Measurements from ENCODE around the gene RELT. TPM values are rescaled to one million over a fixed set of nuclear protein-coding genes. Genes with fewer than 3 reads are reported as not detected.
A peak's percentile ranks its signal among the peaks of the same experiment; 100 is the strongest.

Gene RELT
- total RNA-seq, 2 donors from 2014 or later: 139 to 169 TPM

GRCh38 chr11:73401217-73401923 is 25.2 kb downstream of the RELT start:
- H3K36me3 Mint-ChIP-seq (ENCODE audit: low read depth): peaks cover 3% of the 10 kb centered on the region
- peak overlapping the region; percentile 89 for H3K27ac Mint-ChIP-seq

GRCh38 chr11:73401924-73402833 is 26.0 kb downstream of the RELT start:
- DNase-seq: no peak
- Mint-ChIP-seq H3K4me1 (peaks cover 13% of the 10 kb centered on the region), H3K36me3 (ENCODE audit: low read depth) (peaks cover 3% of the 10 kb centered on the region), H3K4me3 (no peak overlapping the region), H3K27ac (peak overlapping the region; percentile 89), H3K27me3 (no peaks in the 10 kb centered on the region)
- no peaks in the 10 kb centered on the region for H3K9me3 ChIP-seq (ENCODE audit: control insufficient read depth, low read length, poor library complexity, severe bottlenecking)
- ATAC-seq: no peak

More at GRCh38 chr11:73401217-73401923, 25.2 kb downstream of the RELT start:
- H3K9me3 ChIP-seq (ENCODE audit: control insufficient read depth, low read length, poor library complexity, severe bottlenecking): no peaks in the 10 kb centered on the region
- DNase-seq: no peak
- H3K27me3 Mint-ChIP-seq: no peaks in the 10 kb centered on the region
- H3K4me3 Mint-ChIP-seq: peak overlapping the region; percentile 25
- no peak for ATAC-seq
- peaks cover 13% of the 10 kb centered on the region for H3K4me1 Mint-ChIP-seq

- peak overlapping the region; percentile 21 for H3K27ac Mint-ChIP-seq
- ATAC-seq (peak; percentile 32), DNase-seq (no peak)
Measured at GRCh38 chr11:73402834-73403185, 26.6 kb downstream of the RELT start.

GRCh38 chr11:73403541-73403940 is 27.3 kb downstream of the RELT start:
- Mint-ChIP-seq H3K27me3 (no peaks in the 10 kb centered on the region), H3K27ac (peak overlapping the region; percentile 21)

More at GRCh38 chr11:73402834-73403185, 26.6 kb downstream of the RELT start:
- Mint-ChIP-seq H3K36me3 (ENCODE audit: low read depth) (peaks cover 6% of the 10 kb centered on the region), H3K4me3 (no peak overlapping the region), H3K27me3 (no peaks in the 10 kb centered on the region), H3K4me1 (peaks cover 11% of the 10 kb centered on the region)
- H3K9me3 ChIP-seq (ENCODE audit: control insufficient read depth, low read length, poor library complexity, severe bottlenecking): no peaks in the 10 kb centered on the region

GRCh38 chr11:73404048-73404447 is 27.8 kb downstream of the RELT start:
- ATAC-seq (no peak), DNase-seq (no peak)
- Mint-ChIP-seq H3K27me3 (no peaks in the 10 kb centered on the region), H3K27ac (peak overlapping the region; percentile 21), H3K4me3 (no peak overlapping the region), H3K4me1 (peaks cover 12% of the 10 kb centered on the region), H3K36me3 (ENCODE audit: low read depth) (peaks cover 10% of the 10 kb centered on the region)
- H3K9me3 ChIP-seq (ENCODE audit: control insufficient read depth, low read length, poor library complexity, severe bottlenecking): no peaks in the 10 kb centered on the region

More at GRCh38 chr11:73403541-73403940, 27.3 kb downstream of the RELT start:
- H3K9me3 ChIP-seq (ENCODE audit: control insufficient read depth, low read length, poor library complexity, severe bottlenecking): no peaks in the 10 kb centered on the region
- ATAC-seq: no peak
- DNase-seq: no peak
- peaks cover 10% of the 10 kb centered on the region for H3K4me1 Mint-ChIP-seq
- peak overlapping the region; percentile 39 for H3K4me3 Mint-ChIP-seq
- H3K36me3 Mint-ChIP-seq (ENCODE audit: low read depth): peaks cover 6% of the 10 kb centered on the region

GRCh38 chr11:73404506-73405145 is 28.4 kb downstream of the RELT start:
- DNase-seq (no peak), ATAC-seq (no peak)
- H3K9me3 ChIP-seq (ENCODE audit: control insufficient read depth, low read length, poor library complexity, severe bottlenecking): no peaks in the 10 kb centered on the region
- peaks cover 13% of the 10 kb centered on the region for H3K4me1 Mint-ChIP-seq
- H3K27me3 Mint-ChIP-seq: no peaks in the 10 kb centered on the region
- H3K36me3 Mint-ChIP-seq (ENCODE audit: low read depth): peaks cover 14% of the 10 kb centered on the region
- H3K27ac Mint-ChIP-seq: peak overlapping the region; percentile 19
- peak overlapping the region; percentile 45 for H3K4me3 Mint-ChIP-seq

- Mint-ChIP-seq H3K4me3 (peak overlapping the region; percentile 45), H3K27ac (peak overlapping the region; percentile 19)
- DNase-seq: no peak
Measured at GRCh38 chr11:73405146-73405510, 28.9 kb downstream of the RELT start.

GRCh38 chr11:73406131-73406530 is 29.9 kb downstream of the RELT start:
- H3K27ac Mint-ChIP-seq: peak overlapping the region; percentile 27
- no peaks in the 10 kb centered on the region for H3K9me3 ChIP-seq (ENCODE audit: control insufficient read depth, low read length, poor library complexity, severe bottlenecking)
- ATAC-seq: no peak
- peak overlapping the region; percentile 25 for H3K4me3 Mint-ChIP-seq
- peaks cover 14% of the 10 kb centered on the region for H3K36me3 Mint-ChIP-seq (ENCODE audit: low read depth)
- H3K4me1 Mint-ChIP-seq: peaks cover 10% of the 10 kb centered on the region
- no peak for DNase-seq
- H3K27me3 Mint-ChIP-seq: no peaks in the 10 kb centered on the region

More at GRCh38 chr11:73405146-73405510, 28.9 kb downstream of the RELT start:
- Mint-ChIP-seq H3K4me1 (peaks cover 13% of the 10 kb centered on the region), H3K27me3 (no peaks in the 10 kb centered on the region), H3K36me3 (ENCODE audit: low read depth) (peaks cover 14% of the 10 kb centered on the region)
- no peaks in the 10 kb centered on the region for H3K9me3 ChIP-seq (ENCODE audit: control insufficient read depth, low read length, poor library complexity, severe bottlenecking)
- ATAC-seq: no peak

GRCh38 chr11:73406619-73407018 is 30.4 kb downstream of the RELT start:
- no peaks in the 10 kb centered on the region for H3K9me3 ChIP-seq (ENCODE audit: control insufficient read depth, low read length, poor library complexity, severe bottlenecking)
- H3K27ac Mint-ChIP-seq: peak overlapping the region; percentile 27
- DNase-seq (no peak), ATAC-seq (no peak)
- H3K4me1 Mint-ChIP-seq: peaks cover 10% of the 10 kb centered on the region
- H3K27me3 Mint-ChIP-seq: no peaks in the 10 kb centered on the region
- H3K36me3 Mint-ChIP-seq (ENCODE audit: low read depth): peaks cover 14% of the 10 kb centered on the region
- H3K4me3 Mint-ChIP-seq: no peak overlapping the region

GRCh38 chr11:73409431-73409830 is 33.2 kb downstream of the RELT start:
- Mint-ChIP-seq H3K4me1 (peaks cover 17% of the 10 kb centered on the region), H3K27ac (peak overlapping the region; percentile 79)

GRCh38 chr11:73410627-73411026 is 34.4 kb downstream of the RELT start:
- H3K27me3 Mint-ChIP-seq: no peaks in the 10 kb centered on the region
- peaks cover 19% of the 10 kb centered on the region for H3K36me3 Mint-ChIP-seq (ENCODE audit: low read depth)
- peaks cover 17% of the 10 kb centered on the region for H3K4me1 Mint-ChIP-seq
- no peak overlapping the region for H3K27ac Mint-ChIP-seq
- no peak overlapping the region for H3K4me3 Mint-ChIP-seq
- ATAC-seq (no peak), DNase-seq (no peak)
- no peaks in the 10 kb centered on the region for H3K9me3 ChIP-seq (ENCODE audit: control insufficient read depth, low read length, poor library complexity, severe bottlenecking)

More at GRCh38 chr11:73409431-73409830, 33.2 kb downstream of the RELT start:
- H3K9me3 ChIP-seq (ENCODE audit: control insufficient read depth, low read length, poor library complexity, severe bottlenecking): no peaks in the 10 kb centered on the region
- H3K36me3 Mint-ChIP-seq (ENCODE audit: low read depth): peaks cover 19% of the 10 kb centered on the region
- H3K4me3 Mint-ChIP-seq: peak overlapping the region; percentile 57
- no peaks in the 10 kb centered on the region for H3K27me3 Mint-ChIP-seq
- DNase-seq (no peak), ATAC-seq (no peak)

- H3K4me1 Mint-ChIP-seq: peaks cover 17% of the 10 kb centered on the region
- no peak for DNase-seq
Measured at GRCh38 chr11:73411031-73411430, 34.8 kb downstream of the RELT start.

GRCh38 chr11:73412308-73412707 is 36.1 kb downstream of the RELT start:
- H3K4me3 Mint-ChIP-seq: peak overlapping the region; percentile 65
- peaks cover 17% of the 10 kb centered on the region for H3K36me3 Mint-ChIP-seq (ENCODE audit: low read depth)
- peaks cover 17% of the 10 kb centered on the region for H3K4me1 Mint-ChIP-seq
- ATAC-seq (no peak), DNase-seq (no peak)
- H3K27ac Mint-ChIP-seq: peak overlapping the region; percentile 91
- no peaks in the 10 kb centered on the region for H3K9me3 ChIP-seq (ENCODE audit: control insufficient read depth, low read length, poor library complexity, severe bottlenecking)
- H3K27me3 Mint-ChIP-seq: no peaks in the 10 kb centered on the region

More at GRCh38 chr11:73411031-73411430, 34.8 kb downstream of the RELT start:
- H3K27me3 Mint-ChIP-seq: no peaks in the 10 kb centered on the region
- H3K4me3 Mint-ChIP-seq: no peak overlapping the region
- peaks cover 19% of the 10 kb centered on the region for H3K36me3 Mint-ChIP-seq (ENCODE audit: low read depth)
- no peaks in the 10 kb centered on the region for H3K9me3 ChIP-seq (ENCODE audit: control insufficient read depth, low read length, poor library complexity, severe bottlenecking)
- peak overlapping the region; percentile 91 for H3K27ac Mint-ChIP-seq
- ATAC-seq: no peak

Data from T-helper 17 cell (primary cell).